HT-29 (cell line): ENCODE results near the gene SV2B. TPM values are rescaled to one million over a fixed set of nuclear protein-coding genes. Genes with fewer than 3 reads are reported as not detected.
A peak's percentile ranks its signal among the peaks of the same experiment; 100 is the strongest.

Source experiments
- DNase-seq: peaks from one replicate; pipeline ENCODE4 v3.0.0-alpha.2; 2015; ENCODE audit warnings: low spot score
- total RNA-seq: library from RNA; depleted of rRNA; stranded (reverse); fragments of >200 nt; shearing (Covaris generic); gene quantifications from 2 replicates; pipeline ENCODE4 v1.2.3, GENCODE V29; 2014

Gene SV2B
- total RNA-seq, 1 experiment from 2014 or later = not detected

DNA sequence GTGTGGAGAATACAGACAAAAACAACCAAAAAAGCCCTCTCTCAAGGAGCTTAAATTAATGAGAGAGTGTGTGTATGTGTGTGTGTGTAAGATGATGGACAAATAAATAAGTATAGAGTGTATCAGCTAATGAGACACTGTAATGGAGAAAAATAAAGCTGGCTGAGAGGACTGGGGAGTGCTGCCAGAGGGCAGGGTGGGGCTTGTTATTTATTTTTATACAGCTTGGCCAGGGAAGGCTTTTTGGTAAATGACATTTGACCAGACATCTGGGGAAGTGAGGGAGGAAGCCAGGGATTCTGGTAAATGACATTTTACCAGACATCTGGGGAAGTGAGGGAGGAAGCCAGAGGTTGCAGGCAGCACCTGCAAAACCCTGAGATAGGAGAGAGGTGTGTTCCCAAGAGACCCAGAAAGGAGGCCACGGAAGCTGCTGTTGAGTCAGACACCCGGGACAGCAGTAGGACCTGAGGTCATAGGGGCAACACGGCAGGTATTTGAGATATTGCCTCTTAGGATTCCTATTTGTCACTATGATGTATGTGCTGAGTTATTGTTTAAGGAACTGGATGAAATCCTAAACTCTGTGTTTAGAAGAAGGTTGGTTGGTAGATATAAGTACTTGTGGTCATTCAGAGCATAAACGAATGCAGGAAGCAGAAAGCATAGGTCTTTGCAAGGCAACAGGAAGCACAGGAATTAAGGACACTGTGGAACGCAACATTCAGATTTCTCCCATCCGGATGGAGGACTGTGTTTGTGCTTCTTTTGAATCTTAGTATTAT lies 2.7 kb downstream of the SV2B start:
- no peak for DNase-seq

DNA sequence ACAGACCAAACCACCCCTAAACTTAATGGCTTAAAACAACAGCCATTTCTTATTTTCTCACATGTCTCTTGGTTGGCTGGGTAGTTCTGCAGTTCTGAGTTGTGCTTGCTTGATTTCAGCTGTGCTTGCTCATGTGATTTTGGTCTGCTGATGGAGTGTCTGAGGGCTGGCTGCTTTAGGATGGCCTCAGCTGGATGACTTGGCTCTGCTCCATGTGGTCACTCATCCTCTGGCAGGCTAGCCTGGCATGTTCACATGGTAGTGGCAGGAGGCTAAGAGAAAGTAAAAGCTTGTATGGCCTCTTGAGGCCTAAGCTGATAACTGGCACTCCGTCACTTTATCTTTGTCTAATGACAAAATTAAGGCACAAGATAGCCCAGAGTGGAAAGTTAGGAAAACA lies 4.1 kb downstream of the SV2B start:
- no peak for DNase-seq

DNA sequence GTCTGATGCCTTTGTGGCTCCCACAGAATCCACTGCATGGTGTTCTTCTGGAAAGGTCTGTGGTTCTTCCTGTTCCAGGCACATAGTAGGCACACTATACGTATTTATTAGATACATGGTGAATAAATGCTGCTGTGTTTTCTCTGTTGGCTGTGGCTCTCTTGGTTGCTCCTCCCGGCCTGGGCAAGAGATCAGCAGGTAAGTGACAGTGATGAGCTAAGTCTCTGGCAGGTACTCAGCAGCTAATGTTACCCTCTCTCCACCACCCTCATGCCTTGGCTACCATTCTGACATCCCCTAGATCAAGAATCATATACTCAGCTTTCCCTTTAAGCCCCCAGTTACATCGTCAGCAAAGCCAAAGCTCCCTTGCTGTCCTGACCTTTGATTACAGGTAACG lies 8.4 kb downstream of the SV2B start:
- DNase-seq = no peak

DNA sequence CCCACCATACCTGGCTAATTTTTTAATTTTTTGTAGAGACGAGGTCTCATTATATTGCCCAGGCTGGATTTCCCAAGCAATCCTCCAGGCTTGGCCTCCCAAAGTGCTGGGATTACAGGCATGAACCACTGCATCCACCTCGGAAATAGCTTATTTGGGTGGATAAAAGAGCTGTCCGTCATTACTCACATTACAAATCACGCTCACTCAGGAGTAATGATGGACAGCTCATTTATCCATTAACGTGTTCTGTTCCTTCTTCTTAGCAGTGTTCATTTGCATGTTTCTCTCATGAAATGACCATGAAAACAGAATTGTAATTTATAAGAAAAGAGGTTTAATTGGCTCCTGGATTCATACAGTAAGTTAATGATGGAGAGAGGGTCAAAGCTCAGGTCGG lies 9.8 kb downstream of the SV2B start:
- no peak for DNase-seq

DNA sequence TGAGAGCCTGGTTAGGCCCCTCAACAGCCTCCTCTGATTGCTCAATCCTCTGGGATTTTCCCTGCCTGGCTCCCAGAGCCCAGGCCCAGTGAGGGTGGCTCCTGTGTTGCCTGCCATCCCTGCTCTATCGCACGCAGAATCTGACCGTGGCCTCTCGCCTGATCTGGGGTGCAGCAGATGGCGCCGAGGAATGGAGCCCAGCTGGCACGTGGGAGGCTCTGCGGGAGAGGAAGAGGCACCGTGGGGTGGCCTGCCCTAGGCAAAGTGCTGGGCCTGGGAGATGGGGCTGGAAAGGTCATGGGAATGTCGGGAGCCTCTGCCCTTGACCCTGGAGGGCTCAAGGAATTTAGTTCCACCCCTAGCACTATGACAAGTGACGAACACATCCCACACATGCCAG lies 10.3 kb downstream of the SV2B start:
- no peak for DNase-seq

DNA sequence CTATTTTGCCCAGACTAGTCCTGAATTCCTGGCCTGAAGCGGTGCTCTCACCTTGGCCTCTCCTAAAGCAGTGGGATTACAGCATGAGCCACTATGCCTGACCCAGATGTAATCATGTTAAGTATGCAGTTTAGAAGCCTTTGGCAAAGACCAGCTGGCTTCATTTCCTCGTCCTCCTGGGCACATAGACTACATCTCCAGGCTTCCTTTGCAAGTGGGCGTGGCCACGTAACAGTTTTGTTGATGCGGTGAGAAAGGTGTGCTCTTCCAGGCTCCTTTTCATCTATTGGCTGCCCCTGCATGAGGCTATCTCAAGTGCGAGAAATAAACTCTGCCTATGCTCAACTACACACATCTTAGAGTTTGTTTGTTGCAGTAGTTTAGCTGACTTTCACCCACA lies 13.0 kb downstream of the SV2B start:
- no peak for DNase-seq

GRCh38 chr15:91114301-91114700 lies 14.2 kb downstream of the SV2B start:
- no peak for DNase-seq

DNA sequence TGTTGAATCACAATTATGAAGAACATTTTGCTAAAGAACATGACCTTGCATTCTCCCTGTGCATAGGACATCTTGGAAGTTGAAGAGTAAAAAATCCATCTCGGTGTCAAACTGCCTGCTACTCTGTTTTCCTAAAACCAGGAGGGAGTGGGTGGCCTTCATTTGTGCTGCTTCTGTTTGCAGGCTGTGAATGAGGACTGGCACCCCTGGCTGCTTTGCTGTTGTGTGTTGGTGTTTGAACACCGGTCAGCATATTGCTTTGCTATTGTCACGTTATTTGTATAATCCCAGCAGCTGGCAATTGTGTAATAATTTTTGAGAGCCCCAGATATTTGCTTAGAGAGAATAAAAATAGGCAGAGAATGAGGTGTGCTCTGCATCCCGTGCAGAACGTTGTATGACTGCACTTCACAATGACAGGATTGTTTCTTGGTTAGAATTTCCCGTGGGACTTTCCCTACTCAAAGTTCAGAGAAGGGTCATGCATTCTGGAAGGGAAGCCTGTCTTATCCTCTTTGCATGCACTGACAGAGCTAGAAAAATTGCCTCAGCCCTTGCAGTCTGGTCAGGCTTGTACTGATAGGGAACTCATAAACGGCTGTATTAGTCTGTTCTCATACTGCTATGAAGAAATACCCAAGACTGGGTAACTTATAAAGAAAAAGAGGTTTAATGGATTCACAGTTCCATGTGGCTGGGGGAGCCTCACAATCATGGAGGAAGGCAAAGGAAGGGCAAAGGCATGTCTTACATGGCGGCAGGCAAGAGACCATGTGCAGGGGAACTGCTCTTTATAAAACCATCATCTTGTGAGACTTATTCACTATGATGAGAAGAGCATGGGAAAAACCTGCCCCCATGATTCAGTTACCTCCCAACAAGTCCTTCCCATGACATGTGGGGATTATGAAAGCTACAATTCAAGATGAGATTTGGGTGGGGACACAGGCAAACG lies 16.3 kb downstream of the SV2B start:
- DNase-seq = peak; percentile 3

GRCh38 chr15:91117375-91117774 lies 17.3 kb downstream of the SV2B start:
- no peak for DNase-seq

DNA sequence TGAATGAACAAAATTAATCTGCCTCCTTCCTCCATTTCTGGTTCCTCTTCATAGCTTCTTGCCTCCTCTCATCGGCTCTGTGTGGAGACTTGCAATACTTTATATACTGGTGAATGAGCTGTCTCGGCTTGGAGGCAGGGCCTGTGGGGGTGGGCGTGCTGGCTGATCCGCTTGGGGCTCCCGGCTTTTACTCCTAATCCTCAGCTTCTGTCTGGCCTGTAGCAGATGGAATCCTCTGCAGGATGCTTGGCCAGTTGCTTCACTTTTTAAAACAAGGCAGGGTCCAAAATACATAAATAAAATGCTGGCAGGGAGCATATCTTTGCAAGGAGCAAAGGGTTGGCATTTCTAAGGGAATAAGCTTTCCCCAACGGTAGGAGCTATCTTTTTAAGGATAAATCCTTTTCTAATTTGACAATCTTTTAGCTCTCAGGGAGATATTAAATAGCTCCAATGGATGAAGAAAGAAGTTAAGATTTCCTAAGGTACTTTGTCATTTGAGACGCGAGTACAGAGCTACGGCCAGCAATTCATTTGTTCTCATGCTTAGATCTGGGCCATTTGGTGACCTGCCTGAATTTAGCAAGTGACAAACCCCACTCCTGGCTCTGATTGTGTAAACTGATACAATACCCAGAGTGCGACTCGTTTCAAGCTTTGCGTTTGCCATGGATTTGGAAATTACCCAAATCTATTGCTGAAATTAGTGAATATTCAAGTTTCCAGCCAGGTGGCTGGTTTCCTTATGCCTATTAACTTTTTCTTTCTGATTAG lies 18.9 kb downstream of the SV2B start:
- DNase-seq = no peak

DNA sequence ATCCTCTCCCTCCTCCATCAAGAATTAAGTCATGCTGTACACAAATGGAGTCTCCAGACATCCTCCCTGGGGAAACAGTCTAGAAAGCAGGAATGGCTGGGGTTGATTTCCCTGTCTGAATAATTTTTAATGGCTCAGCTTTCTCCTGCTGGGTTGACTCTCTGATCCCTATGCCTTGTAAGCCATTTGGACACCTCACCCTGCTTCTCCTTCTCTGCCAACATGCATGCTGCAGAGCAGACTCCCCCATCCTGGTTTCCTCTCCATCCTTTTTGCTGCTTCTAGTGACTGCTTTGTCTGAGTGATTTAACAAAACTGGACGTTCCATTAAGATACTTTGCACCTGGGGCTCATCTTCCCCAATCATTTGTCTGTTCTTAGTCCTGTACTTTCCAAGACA lies 22.2 kb downstream of the SV2B start:
- DNase-seq = no peak

DNA sequence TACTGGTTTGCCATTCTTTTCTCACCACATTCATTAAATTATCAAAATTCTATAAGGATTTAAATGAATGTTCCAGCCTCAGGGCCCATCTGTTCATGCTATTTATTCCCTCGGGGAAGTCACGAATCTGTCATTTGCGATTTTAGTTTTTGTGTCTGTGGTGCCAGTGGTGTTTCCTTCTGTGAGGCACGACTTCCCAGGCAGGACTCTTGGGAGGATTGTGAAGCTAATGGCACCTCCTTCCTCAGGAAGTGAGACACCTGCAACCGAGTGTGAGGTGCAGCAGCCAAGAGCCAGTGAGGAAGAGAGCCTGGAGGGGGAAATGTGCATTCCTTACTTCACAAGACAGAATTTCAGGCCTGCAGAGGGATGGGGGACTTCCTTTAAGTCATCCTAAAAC lies 24.1 kb downstream of the SV2B start:
- no peak for DNase-seq

DNA sequence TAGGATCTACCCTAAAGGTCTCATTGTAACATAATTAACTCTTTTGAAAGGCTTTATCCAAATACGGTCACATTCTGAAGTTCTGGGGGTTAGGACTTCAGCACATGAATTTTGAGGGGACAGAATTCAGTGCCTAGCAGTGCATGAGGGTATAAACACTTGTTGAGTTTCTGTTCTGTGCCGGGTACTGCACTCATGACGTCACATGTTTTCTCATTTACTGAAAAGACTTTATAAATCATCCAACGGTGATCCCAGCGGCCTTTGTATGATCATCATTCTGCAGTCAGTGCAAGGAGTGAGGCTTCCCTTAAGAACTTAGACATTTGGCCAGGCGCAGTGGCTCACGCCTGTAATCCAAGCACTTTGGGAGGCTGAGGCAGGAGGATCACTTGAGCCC lies 25.1 kb downstream of the SV2B start:
- no peak for DNase-seq

DNA sequence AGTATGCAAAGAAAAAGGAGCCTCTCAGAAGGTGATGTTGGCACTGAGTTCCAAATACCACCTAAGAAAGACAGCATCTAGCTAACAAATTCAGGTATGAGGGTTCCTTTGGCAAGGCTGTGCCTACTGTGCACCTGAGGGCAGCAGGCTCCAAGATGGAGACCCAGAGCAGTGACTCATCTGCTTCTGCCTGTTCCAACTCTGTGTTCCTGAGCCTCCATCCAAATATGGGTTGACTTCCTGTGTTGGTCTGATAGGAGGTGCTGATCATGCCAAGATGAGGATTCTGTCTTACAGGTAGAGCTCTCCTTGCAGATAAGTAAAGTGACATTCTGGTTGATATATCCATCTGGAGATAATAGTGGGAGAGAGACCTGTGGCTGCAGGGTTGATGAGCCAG lies 26.0 kb downstream of the SV2B start:
- DNase-seq = no peak

GRCh38 chr15:91127236-91127955 lies 27.3 kb downstream of the SV2B start:
- DNase-seq = no peak

DNA sequence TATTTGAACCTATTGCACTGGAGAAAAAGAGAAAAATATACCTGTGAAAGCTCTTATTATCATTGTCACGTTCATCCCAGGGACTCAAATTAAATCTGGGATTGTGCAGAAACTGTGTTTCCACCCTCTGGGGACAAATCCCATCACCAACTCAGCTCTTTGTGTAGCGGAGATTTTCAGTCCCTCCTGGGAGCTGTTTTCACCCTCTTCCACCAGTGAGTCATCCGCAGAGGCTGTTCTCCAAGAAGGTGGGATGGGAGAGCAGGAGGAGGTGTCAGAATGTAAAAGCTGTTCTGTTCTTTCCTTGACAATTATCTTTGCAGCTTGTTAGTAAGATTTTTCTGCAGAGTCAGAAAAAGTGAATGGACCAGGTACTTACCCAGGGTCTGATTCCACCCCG lies 28.0 kb downstream of the SV2B start:
- no peak for DNase-seq

DNA sequence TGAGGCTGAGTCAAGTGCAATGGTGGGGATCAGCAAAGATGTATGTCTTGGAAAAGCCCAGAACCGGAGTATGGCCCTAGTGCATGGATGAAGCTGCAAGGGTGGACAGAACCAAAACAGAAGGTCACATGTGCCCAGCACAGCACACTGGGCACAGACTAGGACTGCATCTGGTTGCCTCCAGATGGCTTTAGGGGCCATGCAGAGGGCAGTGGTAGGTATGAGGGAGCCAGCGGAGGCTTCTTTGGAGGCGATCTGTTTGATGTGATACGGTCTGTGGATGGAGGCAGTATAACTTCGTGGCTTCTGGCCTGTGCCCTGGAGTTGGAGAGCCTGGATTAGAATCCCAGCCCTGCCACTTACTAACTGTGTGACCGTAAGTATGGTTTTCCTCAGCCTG lies 29.4 kb downstream of the SV2B start:
- DNase-seq = no peak

GRCh38 chr15:91132079-91132478 lies 32.0 kb downstream of the SV2B start:
- no peak for DNase-seq

DNA sequence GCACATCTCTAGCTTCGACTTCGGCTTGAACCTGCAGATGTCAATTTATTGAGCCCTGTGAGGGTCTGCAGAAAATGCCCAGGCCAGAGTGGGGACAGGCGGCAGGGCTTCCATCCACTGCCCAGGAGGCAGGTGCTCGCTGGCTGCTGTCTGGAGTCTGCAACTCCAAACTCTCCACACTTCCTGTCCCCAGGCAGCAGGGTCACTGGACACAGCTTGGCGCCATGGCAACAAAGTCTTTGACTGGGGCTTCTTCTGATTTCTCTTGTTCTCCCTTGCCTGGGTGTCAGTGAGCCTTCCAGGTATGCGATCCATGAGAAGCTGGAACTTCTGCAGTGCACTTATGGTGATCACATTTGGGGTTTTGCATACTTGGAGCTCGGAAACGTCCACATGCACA lies 33.5 kb downstream of the SV2B start:
- DNase-seq = no peak

DNA sequence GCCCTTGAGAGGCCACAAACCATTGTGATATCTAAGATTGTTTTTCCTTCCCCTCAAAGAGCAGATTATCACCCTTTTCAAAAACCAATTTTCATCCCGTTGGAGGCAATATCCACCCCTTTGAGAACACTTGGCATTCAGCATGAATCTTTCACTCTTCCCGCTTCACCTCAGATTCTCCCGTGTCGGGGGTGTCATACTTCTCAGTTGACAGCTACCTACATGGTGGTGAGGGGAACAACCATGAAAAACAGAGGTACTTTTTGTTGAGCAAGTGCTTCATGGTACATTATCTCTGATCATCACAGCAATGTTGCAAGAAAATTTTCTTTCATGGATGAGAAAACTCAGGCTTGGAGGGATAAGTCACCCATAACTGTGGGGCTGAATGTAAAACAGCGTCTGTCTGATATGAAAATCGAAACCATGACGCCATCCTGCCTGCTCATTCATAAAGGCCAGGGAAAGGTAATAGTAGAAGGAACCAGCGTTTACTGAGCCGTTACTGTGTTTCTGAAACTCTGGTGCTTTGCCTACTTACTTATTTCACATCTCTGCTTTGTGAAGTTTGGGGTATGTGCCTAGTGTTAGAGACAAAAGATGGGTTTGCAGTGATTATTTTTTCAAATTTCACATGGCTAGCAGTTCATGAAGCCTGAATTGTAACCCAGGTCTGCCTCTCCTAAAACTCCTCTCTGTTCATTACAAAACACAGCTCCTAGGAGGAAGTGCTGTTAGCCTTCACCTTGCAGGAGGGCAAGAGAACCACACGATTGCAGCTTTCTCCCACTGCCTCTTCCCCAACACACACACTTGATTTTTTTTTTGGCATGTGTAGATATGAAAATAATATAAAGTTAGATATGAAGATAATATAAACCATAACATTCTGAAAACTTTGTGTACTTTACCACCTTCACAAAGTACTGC lies 35.4 kb downstream of the SV2B start:
- no peak for DNase-seq
